GM12865 (cell line): Measurements from ENCODE around the gene PRKCH.

Source experiments
- DNase-seq: peaks from one replicate; pipeline ENCODE4 v3.0.0; 2010; ENCODE audit warnings: low read depth
- H3K4me3 ChIP-seq: 2 replicates; pipeline ENCODE4 v1.5.1; 2011; ENCODE audit warnings: mild to moderate bottlenecking, low read depth, low read length, control low read depth
- CTCF ChIP-seq: IDR thresholded peaks from 2 replicates; pipeline ENCODE4 v1.5.1; 2011; ENCODE audit warnings: low read length, control low read depth, low read depth, inconsistent platforms; ENCODE audit not compliant: insufficient read depth; ENCODE audit errors: missing control alignments

The PRKCH gene

GRCh38 chr14:61288720-61289119, 32.7 kb upstream of the PRKCH start:
- no peak overlapping the region for H3K4me3 ChIP-seq
- TF ChIP-seq CTCF = no peak
- no peak for DNase-seq

- no peak for TF ChIP-seq CTCF
- DNase-seq = no peak
- H3K4me3 ChIP-seq = no peak overlapping the region
Observed at GRCh38 chr14:61290701-61291100, 30.7 kb upstream of the PRKCH start.

- no peak for DNase-seq
- TF ChIP-seq CTCF = no peak
- no peak overlapping the region for H3K4me3 ChIP-seq
Observed at GRCh38 chr14:61296151-61296550, 25.2 kb upstream of the PRKCH start.

GRCh38 chr14:61296719-61297502, 24.5 kb upstream of the PRKCH start:
- peak; percentile 48 for TF ChIP-seq CTCF
- no peak overlapping the region for H3K4me3 ChIP-seq
- DNase-seq = peak; percentile 59

- DNase-seq = no peak
- no peak for TF ChIP-seq CTCF
- no peak overlapping the region for H3K4me3 ChIP-seq
Observed at GRCh38 chr14:61297581-61297980, 23.8 kb upstream of the PRKCH start.

- no peak for DNase-seq
- no peak overlapping the region for H3K4me3 ChIP-seq
- no peak for TF ChIP-seq CTCF
Observed at GRCh38 chr14:61298824-61299223, 22.6 kb upstream of the PRKCH start.

- no peak for DNase-seq
- no peak for TF ChIP-seq CTCF
- no peak overlapping the region for H3K4me3 ChIP-seq
Observed at GRCh38 chr14:61300209-61300608, 21.2 kb upstream of the PRKCH start.
